Activated T-helper 17 cell treated with anti-CD3 and anti-CD28 coated beads, Interleukin-2, amount 50 U/mL, for 72 hours (primary cell): ENCODE measurements around the gene ANKRD11. TPM values are rescaled to one million over a fixed set of nuclear protein-coding genes. Genes with fewer than 3 reads are reported as not detected.
A peak's percentile ranks its signal among the peaks of the same experiment; 100 is the strongest.
"Not testable (repeated sequence)": the region's sequence is repeated elsewhere in the genome, so short reads cannot be mapped to it uniquely, and the experiment has no call there.

Experiments
- ATAC-seq: fragments of 150-1000 bp; cut with Tn5 transposase; replicated peaks from 2 replicates; pipeline ENCODE4 v1.10.0; 2021; ENCODE audit warnings: mild to moderate bottlenecking, moderate library complexity
- H3K27ac Mint-ChIP-seq: one replicate; pipeline ENCODE4 v1.8.0; 2022; ENCODE audit warnings: mixed read lengths
- H3K27me3 Mint-ChIP-seq: one replicate; pipeline ENCODE4 v1.8.0; 2022; ENCODE audit warnings: mixed read lengths
- H3K36me3 Mint-ChIP-seq: one replicate; pipeline ENCODE4 v1.8.0; 2022; ENCODE audit warnings: low read depth, mild to moderate bottlenecking, mixed read lengths
- H3K4me1 Mint-ChIP-seq: one replicate; pipeline ENCODE4 v1.8.0; 2022; ENCODE audit warnings: mixed read lengths
- H3K4me3 Mint-ChIP-seq: one replicate; pipeline ENCODE4 v1.8.0; 2022; ENCODE audit warnings: mild to moderate bottlenecking, mixed read lengths
- H3K9me3 Mint-ChIP-seq: one replicate; pipeline ENCODE4 v1.8.0; 2022; ENCODE audit warnings: mixed read lengths
- total RNA-seq, 2 donors: library from RNA; stranded (reverse); gene quantifications; one replicate each; pipeline ENCODE4 v1.2.3, GENCODE V29; 2022

ANKRD11 gene
- total RNA-seq, 2 donors from 2014 or later: 166 to 178 TPM

DNA sequence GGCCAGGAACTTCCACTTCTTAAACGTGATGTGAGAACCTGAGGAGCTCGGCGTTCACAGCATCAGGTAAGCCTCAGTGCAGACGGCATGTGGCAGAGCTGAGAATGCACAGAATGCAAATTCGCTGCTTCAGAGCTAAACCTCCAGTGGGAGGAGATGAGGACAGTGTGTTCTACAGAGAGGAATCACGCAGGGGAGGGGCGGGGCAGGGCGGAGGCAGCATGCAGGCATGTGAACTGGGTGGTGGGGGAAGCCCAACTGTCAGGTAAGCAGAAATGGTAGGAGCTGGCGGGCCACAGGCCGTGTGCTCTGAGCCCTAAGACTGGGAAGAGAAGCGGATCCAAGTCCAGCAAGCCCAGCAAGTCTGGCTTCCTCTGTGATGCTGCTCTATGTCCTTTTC, 178.2 kb downstream of the ANKRD11 start:
- ATAC-seq: no peak
- H3K27ac Mint-ChIP-seq: peak overlapping the region; percentile 61

DNA sequence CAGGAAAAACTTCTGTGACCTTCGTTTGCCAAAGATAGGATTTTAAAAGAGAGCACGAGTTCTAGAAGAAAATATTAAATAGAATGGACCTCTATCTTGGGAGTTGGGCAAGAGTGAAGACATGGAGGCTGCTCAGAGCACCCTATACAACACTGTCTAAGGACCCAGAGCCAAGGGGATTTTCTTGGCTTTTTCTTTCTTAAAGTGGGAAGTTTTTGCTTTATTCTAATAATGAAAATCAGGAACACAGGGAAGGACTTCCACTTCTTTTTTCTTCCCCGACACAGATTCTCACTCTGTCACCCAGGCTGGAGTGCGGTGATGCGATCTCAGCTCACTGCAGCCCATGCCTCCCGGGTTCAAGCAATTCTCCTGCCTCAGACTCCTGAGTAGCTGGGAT, 178.7 kb downstream of the ANKRD11 start:
- Mint-ChIP-seq H3K27me3 (no peaks in the 10 kb centered on the region), H3K9me3 (no peaks in the 10 kb centered on the region), H3K4me3 (no peak overlapping the region), H3K36me3 (peaks cover 80% of the 10 kb centered on the region), H3K4me1 (peaks cover 48% of the 10 kb centered on the region), H3K27ac (peak overlapping the region; percentile 13)
- no peak for ATAC-seq

More for the DNA sequence above, 178.2 kb downstream of the ANKRD11 start:
- no peak overlapping the region for H3K4me3 Mint-ChIP-seq
- peaks cover 86% of the 10 kb centered on the region for H3K36me3 Mint-ChIP-seq
- H3K4me1 Mint-ChIP-seq: peaks cover 53% of the 10 kb centered on the region
- H3K27me3 Mint-ChIP-seq: no peaks in the 10 kb centered on the region
- H3K9me3 Mint-ChIP-seq: no peaks in the 10 kb centered on the region

DNA sequence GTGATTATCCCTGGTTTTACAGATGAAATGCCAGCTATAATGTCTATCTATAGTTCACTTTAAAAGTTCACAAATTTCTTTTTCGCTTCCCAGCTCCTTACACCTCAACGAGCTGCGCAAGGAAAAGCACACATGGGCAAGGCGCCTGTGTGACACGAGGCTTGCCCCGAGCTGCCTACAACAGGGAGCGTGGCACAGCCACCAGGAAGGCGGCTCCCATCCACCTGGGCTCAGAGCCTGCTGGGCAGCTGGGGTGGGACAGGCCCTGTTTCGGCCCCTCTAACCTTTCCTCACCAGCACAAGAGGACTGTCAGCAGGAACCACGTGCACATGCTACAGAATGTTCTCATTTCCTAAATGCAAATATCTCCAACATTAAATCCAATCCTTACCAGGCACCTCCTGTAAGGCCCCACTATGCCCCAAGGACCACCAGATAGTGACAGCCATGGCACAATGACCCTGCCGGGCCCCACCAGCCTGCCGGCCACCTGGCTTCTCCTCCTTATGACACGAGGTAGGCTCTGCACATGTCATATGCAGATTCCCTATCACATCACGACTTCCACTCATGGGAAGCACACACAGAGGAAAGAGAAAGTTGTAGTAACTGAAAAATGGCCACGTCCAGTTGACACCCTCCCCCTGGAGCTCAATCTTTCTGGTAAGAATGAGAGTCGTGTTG, 180.8 kb downstream of the ANKRD11 start:
- Mint-ChIP-seq H3K4me3 (no peak overlapping the region), H3K9me3 (no peaks in the 10 kb centered on the region), H3K4me1 (peaks cover 27% of the 10 kb centered on the region), H3K27ac (peak overlapping the region; percentile 66), H3K36me3 (peaks cover 62% of the 10 kb centered on the region), H3K27me3 (no peaks in the 10 kb centered on the region)
- no peak for ATAC-seq

- no peaks in the 10 kb centered on the region for H3K27me3 Mint-ChIP-seq
- peak; percentile 87 for ATAC-seq
- H3K36me3 Mint-ChIP-seq: peaks cover 62% of the 10 kb centered on the region
- no peaks in the 10 kb centered on the region for H3K9me3 Mint-ChIP-seq
- H3K4me3 Mint-ChIP-seq: peak overlapping the region; percentile 6
- peak overlapping the region; percentile 66 for H3K27ac Mint-ChIP-seq
- H3K4me1 Mint-ChIP-seq: peaks cover 29% of the 10 kb centered on the region
These were observed 181.7 kb downstream of the ANKRD11 start for GRCh38 chr16:89308391-89309333.

GRCh38 chr16:89307421-89307805, 182.9 kb downstream of the ANKRD11 start:
- Mint-ChIP-seq H3K36me3 (peaks cover 62% of the 10 kb centered on the region), H3K27ac (no peak overlapping the region), H3K27me3 (no peaks in the 10 kb centered on the region), H3K4me1 (peaks cover 35% of the 10 kb centered on the region), H3K4me3 (no peak overlapping the region), H3K9me3 (no peaks in the 10 kb centered on the region)
- ATAC-seq: no peak

DNA sequence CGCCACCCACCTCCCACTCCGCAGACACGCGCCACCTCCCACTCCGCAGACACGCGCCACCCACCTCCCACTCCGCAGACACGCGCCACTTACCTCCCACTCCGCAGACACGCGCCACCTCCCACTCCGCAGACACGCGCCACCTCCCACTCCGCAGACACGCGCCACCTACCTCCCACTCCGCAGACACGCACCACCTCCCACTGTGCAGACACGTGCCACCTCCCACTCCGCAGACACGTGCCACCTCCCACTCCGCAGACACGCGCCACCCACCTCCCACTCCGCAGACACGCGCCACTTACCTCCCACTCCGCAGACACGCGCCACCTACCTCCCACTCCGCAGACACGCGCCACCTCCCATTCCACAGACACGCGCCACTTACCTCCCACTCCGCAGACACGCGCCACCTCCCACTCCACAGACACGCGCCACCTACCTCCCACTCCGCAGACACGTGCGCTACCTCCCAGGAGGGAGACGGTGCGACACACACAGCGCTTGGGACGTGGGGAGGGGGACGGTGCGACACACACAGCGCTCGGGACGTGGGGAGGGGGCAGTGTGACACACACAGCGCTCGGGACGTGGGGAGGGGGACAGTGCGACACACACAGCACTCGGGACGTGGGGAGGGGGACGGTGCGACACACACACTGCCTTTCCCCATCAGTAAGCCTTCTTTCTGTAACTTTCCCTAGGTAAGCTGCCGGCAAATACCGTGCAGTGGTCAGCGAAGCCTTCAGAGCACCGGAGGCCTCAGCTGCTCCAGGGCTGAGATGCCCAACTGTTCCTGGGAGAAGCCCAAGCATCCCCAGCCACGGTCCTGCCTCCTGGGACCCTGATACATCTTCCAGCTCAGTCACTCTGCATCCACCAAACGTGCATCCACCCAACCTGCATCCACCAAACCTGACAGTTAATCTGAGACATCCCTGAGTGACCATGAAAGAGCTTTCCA, 183.6 kb downstream of the ANKRD11 start:
- peaks cover 60% of the 10 kb centered on the region for H3K36me3 Mint-ChIP-seq
- H3K4me3 Mint-ChIP-seq, H3K27me3 Mint-ChIP-seq, ATAC-seq, H3K27ac Mint-ChIP-seq, H3K9me3 Mint-ChIP-seq: not testable (repeated sequence)
- H3K4me1 Mint-ChIP-seq: peaks cover 36% of the 10 kb centered on the region

- Mint-ChIP-seq H3K4me1 (peaks cover 35% of the 10 kb centered on the region), H3K27me3 (no peaks in the 10 kb centered on the region), H3K27ac (no peak overlapping the region), H3K36me3 (peaks cover 53% of the 10 kb centered on the region), H3K9me3 (no peaks in the 10 kb centered on the region), H3K4me3 (no peak overlapping the region)
- no peak for ATAC-seq
These were observed 185.2 kb downstream of the ANKRD11 start for GRCh38 chr16:89304941-89305705.

DNA sequence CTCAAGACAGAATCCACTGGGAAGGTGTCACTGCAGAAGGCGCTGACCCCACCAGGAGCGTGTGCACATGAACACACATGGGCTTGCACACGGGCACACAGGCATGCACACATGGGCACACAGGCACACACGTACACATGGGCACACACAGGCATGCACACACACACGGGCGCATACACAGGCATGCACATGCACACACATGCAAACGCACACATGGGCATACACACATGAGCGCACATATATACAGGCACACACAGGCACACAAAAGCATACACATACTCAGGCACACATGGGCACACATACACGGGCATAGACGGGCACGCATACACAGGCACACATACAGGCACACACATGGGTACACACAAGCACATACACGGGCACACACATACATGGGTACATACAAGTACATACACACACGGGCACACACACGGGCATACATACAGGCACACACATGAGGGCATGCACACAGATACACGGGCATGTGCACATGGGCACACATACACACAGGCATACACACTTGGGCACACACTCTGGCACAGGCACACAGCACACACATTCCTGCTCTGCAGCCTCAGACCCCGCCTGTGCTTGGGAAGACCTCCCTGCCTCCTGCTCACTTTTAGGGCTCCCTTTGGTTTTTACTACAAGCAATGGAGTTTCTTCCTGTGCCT, 186.0 kb downstream of the ANKRD11 start:
- H3K36me3 Mint-ChIP-seq: peaks cover 45% of the 10 kb centered on the region

DNA sequence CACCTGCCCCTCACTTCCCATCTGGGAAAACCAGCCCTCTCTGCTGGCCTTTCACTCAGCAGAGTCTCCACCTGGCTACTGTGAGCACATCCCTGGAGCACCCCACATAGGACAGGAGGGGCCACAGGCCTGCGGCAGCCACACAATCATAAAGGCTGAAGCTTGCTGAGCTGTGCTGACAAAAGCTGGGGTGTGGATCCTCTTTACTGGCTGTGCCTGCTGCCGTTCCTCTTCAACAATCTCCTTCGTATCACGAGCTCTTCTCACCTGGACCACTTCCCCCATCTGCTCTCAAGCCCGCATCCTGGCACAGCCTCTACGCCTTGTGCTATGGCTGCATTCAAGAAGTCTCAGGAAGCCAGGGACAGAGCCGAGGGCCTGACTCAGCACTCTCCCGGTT, 186.7 kb downstream of the ANKRD11 start:
- Mint-ChIP-seq H3K4me3 (no peak overlapping the region), H3K27me3 (no peaks in the 10 kb centered on the region), H3K27ac (peak overlapping the region; percentile 65), H3K4me1 (peaks cover 25% of the 10 kb centered on the region), H3K36me3 (peaks cover 44% of the 10 kb centered on the region), H3K9me3 (no peaks in the 10 kb centered on the region)
- no peak for ATAC-seq

More for the DNA sequence above, 186.0 kb downstream of the ANKRD11 start:
- no peak for ATAC-seq
- Mint-ChIP-seq H3K4me1 (peaks cover 30% of the 10 kb centered on the region), H3K27me3 (no peaks in the 10 kb centered on the region), H3K4me3 (no peak overlapping the region), H3K27ac (peak overlapping the region; percentile 65), H3K9me3 (no peaks in the 10 kb centered on the region)

GRCh38 chr16:89300976-89301360, 189.4 kb downstream of the ANKRD11 start:
- Mint-ChIP-seq H3K27ac (no peak overlapping the region), H3K9me3 (no peaks in the 10 kb centered on the region), H3K36me3 (peaks cover 70% of the 10 kb centered on the region), H3K27me3 (no peaks in the 10 kb centered on the region), H3K4me1 (peaks cover 31% of the 10 kb centered on the region), H3K4me3 (no peak overlapping the region)
- ATAC-seq: no peak

DNA sequence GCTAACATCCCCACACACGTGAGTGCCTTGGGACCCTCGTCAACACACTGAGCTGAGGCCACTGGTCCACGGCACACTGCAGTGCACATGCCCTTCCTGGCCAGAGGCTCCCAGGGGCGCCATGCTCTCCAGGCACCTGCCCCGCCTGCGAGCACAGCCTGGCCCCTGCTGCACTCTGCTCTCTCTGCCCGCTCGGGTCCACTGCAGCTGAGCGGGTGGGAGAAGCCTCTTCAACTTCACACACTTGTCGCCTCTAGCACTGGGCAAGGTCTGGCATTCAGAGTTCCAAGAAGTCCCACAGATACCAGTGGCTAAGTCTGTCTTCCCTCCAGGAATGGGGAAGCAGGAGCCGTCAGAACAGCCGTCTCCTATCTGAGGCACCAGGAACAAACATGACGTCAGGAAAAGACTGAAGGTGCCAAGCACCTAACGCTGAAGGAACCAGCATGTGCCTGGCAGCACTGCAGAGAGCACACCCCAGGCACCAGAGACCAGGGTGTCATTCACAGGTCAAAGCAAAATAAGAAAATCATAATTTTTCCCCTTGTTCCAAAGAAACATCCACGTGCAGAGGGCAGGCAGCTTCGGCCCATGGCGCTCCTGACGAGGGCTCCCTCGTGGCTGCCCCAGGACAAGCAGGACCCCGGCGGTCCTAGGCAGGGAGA, 189.9 kb downstream of the ANKRD11 start:
- H3K27ac Mint-ChIP-seq: no peak overlapping the region
- H3K9me3 Mint-ChIP-seq: no peaks in the 10 kb centered on the region
- no peak overlapping the region for H3K4me3 Mint-ChIP-seq
- no peak for ATAC-seq
- peaks cover 31% of the 10 kb centered on the region for H3K4me1 Mint-ChIP-seq
- peaks cover 71% of the 10 kb centered on the region for H3K36me3 Mint-ChIP-seq
- no peaks in the 10 kb centered on the region for H3K27me3 Mint-ChIP-seq

- H3K27me3 Mint-ChIP-seq, H3K9me3 Mint-ChIP-seq, H3K27ac Mint-ChIP-seq, H3K4me3 Mint-ChIP-seq, ATAC-seq: not testable (repeated sequence)
- Mint-ChIP-seq H3K4me1 (peaks cover 31% of the 10 kb centered on the region), H3K36me3 (peaks cover 68% of the 10 kb centered on the region)
These were observed 190.8 kb downstream of the ANKRD11 start for GRCh38 chr16:89299357-89300111.
